Measurements from ENCODE around the gene VWA8. TPM values are rescaled to one million over a fixed set of nuclear protein-coding genes. Genes with fewer than 3 reads are reported as not detected.
"Not testable (repeated sequence)": the region's sequence is repeated elsewhere in the genome, so short reads cannot be mapped to it uniquely, and the experiment has no call there.

VWA8 gene
- total RNA-seq, 1 donor from 2014 or later = 11.0 TPM

DNA sequence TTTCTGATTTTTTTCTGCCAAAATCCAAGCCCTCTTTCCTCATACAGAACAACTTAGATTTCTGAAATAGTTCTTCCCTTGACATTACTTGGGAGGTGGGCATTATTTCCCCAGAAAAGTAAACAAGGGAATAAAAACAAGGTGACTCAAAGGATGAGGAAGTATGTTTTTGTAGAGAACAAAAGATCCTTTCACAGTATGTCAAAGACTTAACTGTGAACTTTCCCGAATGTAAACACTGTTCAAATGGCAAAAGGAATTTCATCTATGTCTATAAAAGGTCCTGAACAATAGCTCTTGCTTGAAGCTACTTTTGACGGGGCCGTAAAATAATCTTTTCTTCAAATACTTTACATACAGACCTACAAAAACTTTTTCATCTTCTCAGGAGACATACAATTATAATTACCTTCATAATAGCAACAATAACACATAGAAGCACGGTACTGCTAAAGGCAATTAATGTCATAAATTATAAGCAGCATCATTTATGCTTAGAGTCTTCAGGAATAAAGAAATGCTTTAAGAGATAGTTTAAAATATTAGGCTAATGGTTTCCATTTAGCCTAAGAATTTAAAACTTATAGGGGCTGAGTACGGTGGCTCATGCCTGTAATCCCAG, 312.5 kb downstream of the VWA8 start:
- DNase-seq (ENCODE audit: low read depth, low spot score) = peak; percentile 84

DNA sequence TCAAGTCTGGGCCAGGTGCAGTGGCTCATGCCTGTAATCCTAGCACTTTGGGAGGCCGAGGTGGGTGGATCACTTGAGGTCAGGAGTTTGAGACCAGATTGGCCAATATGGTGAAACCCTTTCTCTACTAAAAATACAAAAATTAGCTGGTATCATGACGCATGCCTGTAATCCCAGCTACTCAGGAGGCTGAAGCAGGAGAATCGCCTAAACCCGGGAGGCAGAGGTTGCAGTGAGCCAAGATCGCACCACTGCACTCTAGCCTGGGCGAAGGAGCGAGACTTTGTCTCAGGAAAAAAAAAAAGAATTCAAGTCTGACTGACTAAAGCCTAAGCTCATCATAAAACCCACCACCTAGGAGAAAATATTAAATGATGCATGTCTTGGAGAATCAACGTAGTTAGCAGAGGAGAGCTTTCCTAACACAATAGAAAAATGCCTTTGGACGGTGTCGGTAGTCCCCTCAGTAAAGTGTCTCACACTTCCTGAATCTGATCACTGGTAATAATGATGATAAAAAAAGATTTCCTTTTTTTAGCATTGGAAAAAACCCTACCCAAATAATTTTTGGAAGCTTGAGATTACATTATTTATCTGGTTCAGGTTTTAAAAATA, 313.1 kb downstream of the VWA8 start:
- peak; percentile 15 for DNase-seq (ENCODE audit: low read depth, low spot score)

DNA sequence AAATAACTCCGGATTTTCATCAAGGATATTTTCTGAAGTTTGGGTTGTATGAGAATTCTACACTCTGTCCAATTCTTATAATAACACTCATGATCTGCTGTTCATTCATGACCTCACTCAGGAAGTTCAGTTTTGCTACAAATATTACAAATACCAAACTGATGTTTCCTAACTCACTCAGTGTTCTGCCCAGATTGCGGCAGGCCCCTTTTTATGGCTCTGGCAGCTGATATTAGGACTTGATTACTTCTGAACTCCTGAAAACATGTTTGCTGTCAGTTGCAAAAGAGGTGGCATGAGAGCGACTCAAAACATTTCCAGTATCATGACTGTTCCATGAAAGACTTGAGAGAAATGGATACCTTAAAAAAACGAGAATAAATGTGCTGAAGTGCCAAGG, 315.6 kb downstream of the VWA8 start:
- DNase-seq (ENCODE audit: low read depth, low spot score) = peak; percentile 85

DNA sequence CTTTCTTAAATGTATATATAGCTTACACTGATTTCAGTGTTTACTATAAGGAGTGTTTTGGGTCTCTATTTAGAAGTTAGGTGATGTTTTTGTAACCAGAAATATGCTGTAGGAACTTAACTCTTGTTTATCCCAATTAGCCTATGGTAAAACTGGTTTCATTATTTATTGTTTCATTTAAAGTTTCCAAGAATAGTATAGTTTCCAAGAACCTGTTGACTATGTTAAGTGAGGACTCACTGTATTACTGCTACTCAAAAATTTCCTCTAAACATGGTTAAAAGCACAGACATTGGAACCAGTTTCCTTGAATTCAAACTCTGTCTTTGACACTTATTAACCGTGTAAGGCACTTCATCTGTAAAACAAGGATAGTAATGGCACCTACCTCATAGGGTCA, 316.2 kb downstream of the VWA8 start:
- no peak for DNase-seq (ENCODE audit: low read depth, low spot score)

DNA sequence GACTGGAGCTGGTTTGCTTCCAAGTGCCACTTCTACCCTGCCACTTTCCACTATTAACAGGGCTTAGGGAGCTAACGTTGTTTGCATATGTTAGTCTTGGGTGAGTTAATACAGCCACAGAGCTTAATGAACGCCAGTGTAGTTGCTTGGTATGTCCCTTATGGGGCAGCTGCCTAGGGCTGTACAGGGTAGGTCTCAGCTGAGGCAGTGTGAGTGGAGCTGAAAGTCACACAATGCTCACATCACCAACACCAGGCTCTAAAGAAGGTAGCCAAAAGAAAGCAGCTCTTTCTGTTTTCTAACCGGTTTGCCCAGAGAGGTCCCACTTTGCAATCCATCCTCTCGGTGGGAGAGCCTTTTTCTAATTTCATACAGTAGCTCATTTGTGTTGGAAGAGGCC, 317.4 kb downstream of the VWA8 start:
- DNase-seq (ENCODE audit: low read depth, low spot score) = no peak

DNA sequence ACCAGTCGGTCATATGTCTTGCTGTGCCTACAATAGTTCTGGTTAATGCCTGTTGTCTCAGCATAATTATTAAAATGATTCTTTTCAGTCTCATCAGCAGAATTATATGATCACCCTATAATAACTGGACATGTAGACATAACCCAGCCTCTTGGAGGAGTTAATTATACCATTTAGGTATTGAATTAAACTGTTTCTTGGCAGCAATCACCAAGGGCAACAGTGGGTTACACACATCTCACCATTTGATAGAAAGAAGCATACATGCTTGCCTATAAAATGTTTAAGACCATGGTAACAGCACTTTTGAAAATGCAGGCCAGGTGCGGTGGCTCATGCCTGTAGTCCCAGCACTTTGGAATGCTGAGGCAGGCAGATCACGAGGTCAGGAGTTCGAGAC, 318.9 kb downstream of the VWA8 start:
- no peak for DNase-seq (ENCODE audit: low read depth, low spot score)

DNA sequence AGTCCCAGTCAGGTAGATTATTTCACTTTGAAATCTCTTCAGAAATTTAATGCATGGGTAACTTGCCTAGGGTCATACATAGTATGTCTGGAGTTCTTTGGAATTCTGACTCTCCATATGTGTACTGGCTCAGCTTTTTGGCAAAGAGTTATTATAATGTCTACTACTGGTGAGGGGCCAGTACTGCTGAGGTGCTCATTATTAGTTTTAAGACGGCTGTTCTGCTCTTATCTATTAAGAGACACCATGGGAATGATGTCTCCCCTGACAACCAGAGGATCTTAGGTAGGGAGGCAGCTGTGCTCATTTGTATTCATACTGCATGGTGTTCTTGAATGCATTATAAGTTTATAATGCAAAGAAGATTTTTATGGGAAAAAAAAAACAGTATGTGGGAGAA, 319.5 kb downstream of the VWA8 start:
- DNase-seq (ENCODE audit: low read depth, low spot score) = no peak

DNA sequence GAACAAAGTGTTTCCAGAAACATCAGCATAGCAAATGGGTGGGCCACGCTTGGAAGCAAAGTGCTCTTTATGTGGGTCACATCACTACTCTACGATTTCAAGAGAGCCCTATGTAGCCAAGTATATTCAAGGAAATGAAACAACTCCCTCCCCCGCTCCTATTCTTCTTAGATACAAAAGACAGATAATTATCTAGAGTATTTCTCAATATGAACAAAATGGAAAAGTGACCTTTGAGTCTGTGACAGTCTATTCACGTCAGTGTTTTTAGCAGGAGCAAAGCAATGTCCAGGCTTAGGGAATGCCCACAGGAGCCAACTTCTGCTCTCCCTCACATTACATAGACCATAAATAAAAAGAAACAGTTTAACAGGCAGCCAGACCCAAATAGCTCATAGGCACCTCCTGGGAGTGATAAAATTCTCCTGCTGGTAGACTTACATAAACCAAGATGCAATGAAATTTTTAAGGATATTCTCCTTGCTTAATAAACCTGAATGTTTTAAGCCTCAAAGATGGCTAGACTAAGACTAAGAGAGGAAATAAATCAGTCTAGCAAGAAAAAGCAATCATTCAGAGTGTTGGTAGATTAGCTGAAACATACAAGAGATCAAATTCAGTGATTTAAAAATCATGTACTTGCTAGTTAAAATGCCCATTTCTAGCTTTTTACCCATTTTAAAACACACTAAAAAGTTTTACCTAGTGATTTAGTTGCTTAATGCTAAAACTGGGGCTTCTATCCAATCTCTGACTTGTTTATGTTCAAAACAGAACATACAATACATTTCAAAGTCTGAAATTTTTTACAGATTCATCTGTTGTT, 320.7 kb downstream of the VWA8 start:
- no peak for DNase-seq (ENCODE audit: low read depth, low spot score)

DNA sequence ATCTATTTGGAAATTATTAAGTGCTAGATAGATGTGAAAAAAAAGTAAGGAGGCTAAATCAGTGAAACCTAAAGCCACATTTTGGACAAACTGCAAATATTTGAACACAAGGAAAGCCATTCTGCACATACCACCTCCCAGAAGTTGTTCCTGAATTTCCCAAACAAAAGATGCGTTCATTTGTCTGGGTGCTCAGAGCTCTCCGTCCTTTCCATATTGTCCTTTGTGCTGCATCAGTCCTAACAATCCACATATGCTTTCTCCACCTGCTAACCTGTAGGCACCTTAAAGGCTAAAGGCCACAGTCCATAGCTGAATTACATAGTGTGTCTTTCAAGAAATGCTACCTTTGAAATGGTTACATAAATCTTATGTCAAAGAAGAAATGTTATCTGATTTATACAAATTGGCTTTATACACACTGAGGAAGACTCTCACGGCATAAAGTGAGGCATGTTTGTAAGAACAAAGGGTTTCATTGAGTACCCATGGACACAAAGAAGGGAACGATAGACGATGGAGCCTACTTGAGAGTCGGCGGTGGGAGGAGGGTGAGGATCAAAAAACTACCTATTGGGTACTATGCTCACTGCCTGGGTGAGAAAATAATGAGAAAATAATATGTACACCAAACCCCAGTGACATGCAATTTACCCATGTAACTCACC, 321.5 kb downstream of the VWA8 start:
- DNase-seq (ENCODE audit: low read depth, low spot score) = no peak

DNA sequence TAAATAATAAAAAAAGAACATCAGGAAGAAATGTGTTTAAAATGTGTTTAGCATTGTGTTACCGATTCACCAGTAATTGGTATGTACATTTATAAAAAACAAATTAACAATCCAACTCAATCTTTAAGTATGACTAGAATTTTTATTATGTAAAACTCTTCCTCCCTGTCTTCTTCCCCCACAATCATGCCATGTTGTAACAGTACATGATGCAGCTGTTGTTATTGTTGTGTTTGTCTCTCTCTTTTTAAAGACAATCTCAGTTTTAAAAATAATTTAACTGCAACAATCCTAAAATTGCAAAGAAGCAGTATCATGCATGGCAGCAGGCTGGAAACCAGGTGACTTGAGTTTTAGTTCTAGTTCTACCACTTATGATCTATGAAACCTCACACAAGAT, 323.3 kb downstream of the VWA8 start:
- DNase-seq (ENCODE audit: low read depth, low spot score) = no peak

DNA sequence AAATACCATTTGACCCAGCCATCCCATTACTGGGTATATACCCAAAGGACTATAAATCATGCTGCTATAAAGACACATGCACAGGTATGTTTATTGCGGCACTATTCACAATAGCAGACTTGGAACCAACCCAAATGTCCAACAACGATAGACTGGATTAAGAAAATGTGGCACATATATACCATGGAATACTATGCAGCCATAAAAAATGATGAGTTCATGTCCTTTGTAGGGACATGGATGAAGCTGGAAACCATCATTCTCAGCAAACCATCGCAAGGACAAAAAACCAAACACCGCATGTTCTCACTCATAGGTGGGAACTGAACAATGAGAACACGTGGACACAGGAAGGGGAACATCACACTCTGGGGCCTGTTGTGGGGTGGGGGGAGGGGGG, 323.9 kb downstream of the VWA8 start:
- DNase-seq (ENCODE audit: low read depth, low spot score) = not testable (repeated sequence)

DNA sequence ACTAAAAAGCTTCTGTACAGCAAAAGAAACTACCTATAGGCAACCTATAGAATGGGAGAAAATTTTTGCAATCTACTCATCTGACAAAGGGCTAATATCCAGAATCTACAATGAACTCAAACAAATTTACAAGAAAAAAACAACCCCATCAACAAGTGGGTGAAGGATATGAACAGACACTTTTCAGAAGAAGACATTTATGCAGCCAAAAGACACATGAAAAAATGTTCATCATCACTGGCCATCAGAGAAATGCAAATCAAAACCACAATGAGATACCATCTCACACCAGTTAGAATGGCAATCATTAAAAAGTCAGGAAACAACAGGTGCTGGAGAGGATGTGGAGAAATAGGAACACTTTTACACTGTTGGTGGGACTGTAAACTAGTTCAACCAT, 324.3 kb downstream of the VWA8 start:
- not testable (repeated sequence) for DNase-seq (ENCODE audit: low read depth, low spot score)

DNA sequence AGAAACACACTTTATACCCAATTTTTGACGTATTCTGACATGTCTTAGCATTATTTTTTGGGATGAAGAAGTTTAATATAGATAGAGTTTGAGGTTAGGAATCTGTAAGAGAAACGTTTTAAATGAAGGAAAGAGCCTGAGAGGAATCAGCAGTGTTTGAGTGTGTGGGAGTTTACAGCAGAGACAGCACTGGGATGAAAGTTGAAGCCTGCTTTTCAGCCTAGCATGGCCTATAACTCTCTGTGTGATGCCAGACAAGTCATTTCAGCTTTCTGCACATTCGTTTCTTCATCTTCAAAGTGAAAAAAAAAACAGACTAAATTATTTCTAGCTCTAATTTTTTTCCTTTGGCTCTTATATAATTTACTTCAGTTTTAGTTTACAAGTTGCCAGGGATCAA, 326.5 kb downstream of the VWA8 start:
- no peak for DNase-seq (ENCODE audit: low read depth, low spot score)

DNA sequence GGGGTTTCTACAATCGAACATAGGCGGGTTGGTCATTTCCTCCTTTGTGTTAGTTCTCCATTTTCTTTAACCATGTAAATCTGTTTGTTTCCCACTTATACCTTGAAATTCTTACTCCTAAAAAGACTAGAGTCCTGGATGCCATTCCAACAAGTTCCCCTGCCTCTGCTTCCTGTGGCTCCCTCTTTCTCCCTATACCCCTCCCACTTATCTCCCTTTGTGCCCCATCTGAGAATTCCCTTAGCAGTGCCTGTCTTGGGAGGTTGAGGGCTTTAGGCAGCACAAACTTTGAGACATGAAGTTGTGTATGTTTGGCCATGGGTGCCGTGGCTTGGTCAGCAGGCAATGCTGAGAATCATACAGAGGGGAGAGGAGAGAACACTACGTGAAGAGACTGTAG, 327.1 kb downstream of the VWA8 start:
- DNase-seq (ENCODE audit: low read depth, low spot score) = no peak

DNA sequence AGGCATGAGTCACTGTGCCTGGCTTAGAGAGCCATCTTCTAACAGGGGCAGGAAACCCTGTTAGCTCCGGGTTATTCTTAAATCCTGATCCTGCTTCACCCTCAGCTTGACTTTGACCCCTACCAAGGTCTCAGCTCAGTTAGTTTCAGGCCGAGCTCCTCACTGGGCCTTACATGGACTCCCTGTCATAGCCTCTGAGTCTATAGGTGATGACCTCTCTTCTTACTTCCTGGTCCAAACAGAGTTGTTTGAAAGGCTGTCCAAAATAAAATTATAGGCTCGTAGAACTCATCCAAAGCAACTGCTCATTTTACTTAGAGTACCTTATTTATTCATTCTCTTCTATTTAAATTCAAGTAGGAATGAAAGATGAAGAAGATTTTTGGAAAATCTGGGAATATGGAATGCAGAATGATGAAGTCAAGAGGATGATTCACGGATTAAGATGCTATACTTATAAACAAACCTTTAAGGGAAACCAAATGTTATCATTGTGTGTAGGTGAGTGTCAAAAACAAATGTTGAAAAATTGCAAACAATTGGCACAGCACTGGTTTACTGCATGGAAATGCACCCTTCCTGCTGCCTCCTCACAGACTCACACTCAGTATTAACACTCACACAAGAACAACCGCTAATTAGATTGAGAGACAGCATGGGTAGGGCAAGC, 329.5 kb downstream of the VWA8 start:
- DNase-seq (ENCODE audit: low read depth, low spot score) = no peak

DNA sequence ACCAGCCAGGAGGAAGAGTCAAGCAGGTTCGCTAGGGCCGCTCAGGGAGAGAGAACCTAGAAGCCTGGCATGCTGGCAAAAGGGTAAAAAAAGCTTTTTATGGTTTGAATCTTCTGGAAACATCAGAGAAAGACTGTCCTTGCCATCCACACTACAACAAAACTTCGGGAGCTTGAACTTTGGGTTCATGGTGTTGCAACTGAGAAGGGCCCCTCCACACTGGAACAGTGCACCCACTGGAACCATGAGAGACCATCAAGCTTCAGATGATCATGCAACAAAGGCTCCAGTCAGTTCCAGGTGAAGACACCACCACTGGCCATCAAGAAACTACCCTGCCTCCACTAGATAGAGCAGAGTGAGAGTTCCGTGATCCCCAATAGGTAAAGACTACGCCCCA, 333.5 kb downstream of the VWA8 start:
- no peak for DNase-seq (ENCODE audit: low read depth, low spot score)

DNA sequence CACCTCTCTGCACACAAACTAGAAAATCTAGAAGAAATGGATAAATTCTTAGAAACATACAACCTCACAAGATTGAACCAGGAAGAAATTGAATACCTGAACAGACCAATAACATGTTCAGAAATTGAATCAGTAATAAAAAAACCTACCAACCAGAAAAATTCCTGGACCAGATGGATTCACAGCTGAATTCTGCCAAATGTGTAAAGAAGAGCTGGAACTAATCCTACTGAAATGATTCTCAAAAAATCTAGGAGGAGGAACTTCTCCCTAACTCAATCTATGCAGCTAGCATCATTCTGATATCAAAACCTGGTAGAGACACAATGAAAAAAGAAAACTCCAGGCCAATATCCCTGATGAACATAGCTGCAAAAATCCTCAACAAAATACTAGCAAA, 336.9 kb downstream of the VWA8 start:
- DNase-seq (ENCODE audit: low read depth, low spot score) = no peak

DNA sequence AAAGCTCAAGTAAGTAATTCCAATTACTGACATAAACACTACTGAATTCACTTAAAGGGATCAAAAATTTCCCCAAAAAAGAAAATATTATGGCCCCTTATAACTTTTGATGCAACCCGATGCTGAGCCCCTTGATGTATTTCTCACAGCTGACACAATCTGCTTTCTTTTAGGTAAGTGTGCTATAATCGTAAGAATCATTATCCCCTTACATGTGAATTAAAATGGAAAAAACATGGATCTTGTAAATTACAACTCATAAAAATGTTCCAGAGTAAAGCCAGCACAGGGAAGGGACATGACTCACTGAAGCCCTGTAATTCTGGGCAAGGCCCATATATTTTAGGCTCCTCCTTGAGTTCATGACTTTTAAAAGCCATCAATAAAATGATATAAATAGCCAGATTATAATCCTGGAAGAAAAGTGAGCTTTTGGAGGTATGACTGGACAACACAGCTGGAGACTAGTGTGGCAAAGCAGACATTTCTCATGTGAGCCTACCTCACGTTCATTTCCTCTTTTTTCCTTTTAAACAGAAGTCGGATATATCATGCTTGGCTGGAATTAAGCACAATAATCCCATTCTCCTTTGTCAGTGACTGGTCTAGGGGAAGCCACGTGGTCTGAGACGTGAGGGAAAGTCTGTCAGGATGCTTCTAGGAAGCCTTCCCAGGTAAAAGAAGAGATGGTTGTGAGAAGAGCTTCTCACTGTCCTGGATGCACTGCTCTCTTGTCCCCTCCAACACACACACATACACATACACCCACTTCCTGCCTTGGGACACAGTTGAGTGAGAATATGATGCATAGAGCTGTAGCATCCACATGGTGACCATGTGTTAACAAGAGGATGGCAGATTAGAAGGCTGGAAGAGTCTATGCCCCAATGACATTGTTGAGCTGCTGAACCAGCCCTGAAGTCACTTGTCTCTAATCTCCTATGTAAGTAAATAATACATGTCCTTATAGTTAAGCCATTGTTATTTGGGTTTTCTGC, 338.2 kb downstream of the VWA8 start:
- no peak for DNase-seq (ENCODE audit: low read depth, low spot score)

DNA sequence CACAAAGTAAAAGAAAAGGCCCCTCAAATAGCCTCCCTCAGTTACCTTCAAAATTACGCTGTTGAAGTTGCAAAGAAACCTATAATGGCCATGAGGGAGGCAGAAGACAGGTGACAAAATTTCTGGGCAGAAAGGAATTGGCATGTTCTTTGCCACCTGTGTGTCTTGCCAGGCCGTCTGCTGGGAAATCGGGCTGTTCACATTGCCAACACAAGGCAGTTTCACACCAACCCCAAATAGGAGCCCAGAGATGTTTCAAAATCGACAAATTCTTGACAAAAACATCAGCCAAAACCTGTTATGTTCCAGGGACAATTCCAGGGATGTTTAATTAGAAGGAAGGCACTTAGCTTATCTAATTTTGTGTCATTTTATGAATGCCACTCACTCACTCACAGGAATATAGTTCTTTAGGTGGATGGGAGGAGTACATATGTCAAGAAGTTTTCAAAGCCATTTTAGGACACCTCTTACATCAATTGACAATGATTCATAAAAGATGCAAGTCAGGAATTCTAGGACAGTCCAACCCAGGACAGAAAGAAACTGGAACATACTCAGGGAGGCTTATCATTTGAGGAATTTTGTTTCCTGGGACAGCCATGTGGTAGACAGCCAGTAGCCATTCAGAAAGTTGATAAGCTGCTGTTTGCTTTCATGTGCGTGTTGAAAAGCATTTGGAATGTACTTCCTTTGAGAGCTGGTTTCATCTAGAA, 339.0 kb downstream of the VWA8 start:
- DNase-seq (ENCODE audit: low read depth, low spot score) = no peak

DNA sequence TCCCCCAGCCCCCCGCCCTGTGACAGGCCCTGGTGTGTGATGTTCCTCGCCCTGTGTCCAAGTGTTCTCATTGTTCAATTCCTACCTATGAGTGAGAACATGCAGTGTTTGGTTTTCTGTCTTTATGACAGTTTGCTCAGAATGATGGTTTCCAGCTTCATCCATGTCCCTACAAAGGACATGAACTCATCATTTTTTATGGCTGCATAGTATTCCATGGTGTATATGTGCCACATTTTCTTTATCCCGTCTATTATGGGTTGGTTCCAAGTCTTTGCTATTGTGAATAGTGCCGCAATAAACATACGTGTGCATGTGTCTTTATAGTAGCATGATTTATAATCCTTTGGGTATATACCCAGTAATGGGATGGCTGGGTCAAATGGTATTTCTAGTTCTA, 343.3 kb downstream of the VWA8 start:
- not testable (repeated sequence) for DNase-seq (ENCODE audit: low read depth, low spot score)

Data from pulmonary artery endothelial cell (primary cell).